Esophagus squamous epithelium (tissue), 4 donors: ENCODE data around the gene FEZ2.

Source experiments
- CTCF ChIP-seq, 6 experiments: fragments of 450-650 bp in 4 of 6; fragments of 200-600 bp in 2 of 6; sonication (generic) in 2 of 6; IDR thresholded peaks; one replicate each; pipeline ENCODE4 v1.5.1; 2016 to 2019; ENCODE audit warnings: antibody characterized with exemption in 6 of 6, mild to moderate bottlenecking in 4 of 6, moderate library complexity in 4 of 6
- POLR2A ChIP-seq, 4 donors: fragments of 450-650 bp; IDR thresholded peaks; one replicate each; pipeline ENCODE4 v1.6.1; 2017; ENCODE audit warnings: antibody characterized with exemption in 4 of 4, mild to moderate bottlenecking in 4 of 4, moderate library complexity in 3 of 4

- TF ChIP-seq CTCF (IDR thresholded peaks at IDR 0.05), result no peak
- TF ChIP-seq POLR2A (IDR thresholded peaks at IDR 0.05), result no peak
These were observed 32.3 kb downstream of the FEZ2 start for GRCh38 chr2:36565712-36566111.
